Ovary (tissue), 9 donors: ENCODE measurements around the gene PPP1R9A. TPM values are rescaled to one million over a fixed set of nuclear protein-coding genes. Genes with fewer than 3 reads are reported as not detected.

Experiments
- DNase-seq, 5 donors: peaks; one replicate each; pipeline ENCODE4 v3.0.0-alpha.2; 2019 to 2020
- H3K27ac ChIP-seq, 2 donors: fragments of 200-600 bp; one replicate each; pipeline versions ENCODE4 v1.5.1 to v1.8.0; 2019 to 2022
- H3K27me3 ChIP-seq: fragments of 200-600 bp; one replicate; pipeline ENCODE4 v1.8.0; 2022
- H3K36me3 ChIP-seq: fragments of 200-600 bp; sonication (generic); one replicate; pipeline ENCODE4 v1.5.1; 2019
- H3K4me1 ChIP-seq: one replicate; pipeline ENCODE4 v1.8.1; 2013; ENCODE audit warnings: mild to moderate bottlenecking, moderate library complexity; ENCODE audit not compliant: insufficient read depth
- H3K4me3 ChIP-seq: fragments of 200-600 bp; sonication (generic); one replicate; pipeline ENCODE4 v1.5.1; 2017
- H3K9me3 ChIP-seq, 2 donors: fragments of 200-600 bp in 1 of 2; sonication (generic) in 1 of 2; one replicate each; pipeline versions ENCODE4 v1.5.1 to v1.8.1; 2013 to 2019; ENCODE audit warnings: mild to moderate bottlenecking in 1 of 2, moderate library complexity in 1 of 2
- CTCF ChIP-seq, 3 donors: fragments of 450-650 bp in 2 of 3; fragments of 200-600 bp in 1 of 3; IDR thresholded peaks; one replicate each; pipeline versions ENCODE4 v1.5.1 to v1.8.0; 2016 to 2022; ENCODE audit warnings: antibody characterized with exemption in 3 of 3, mild to moderate bottlenecking in 1 of 3
- EP300 ChIP-seq: sonication (generic); formaldehyde crosslinking; IDR thresholded peaks from one replicate; pipeline ENCODE4 v1.6.1; 2017; ENCODE audit warnings: antibody characterized with exemption
- POLR2A ChIP-seq: fragments of 450-650 bp; IDR thresholded peaks from one replicate; pipeline ENCODE4 v1.6.1; 2017; ENCODE audit warnings: antibody characterized with exemption, mild to moderate bottlenecking, moderate library complexity
- WGBS, 3 donors: extraction: QIAGEN DNeasy Blood & Tissue Kit in 1 of 3; methylation state at CpG; one replicate each; pipeline versions ENCODE4 v1.1.5 to v1.1.7; 2013 to 2017; 5-methylcytosine and 5-hydroxymethylcytosine counted together
- intact Hi-C, 4 donors: fragments of 100-400 bp; cut with DNase I; formaldehyde crosslinking; loops; one replicate each; pipeline versions ENCODE4 v1.11.0 to v1.15.1; 2022 to 2023
- polyA plus RNA-seq, 2 donors: library from polyadenylated mRNA; stranded (reverse); fragments of 200-250 nt in 1 of 2; fragments of 350-450 nt in 1 of 2; fragmentation: Illumina TruSeq in 1 of 2; extraction: RNeasy Lipid Tissue Mini Kit (QIAGEN cat#74804) in 1 of 2; gene quantifications; one replicate each; pipeline ENCODE4 v1.2.3, GENCODE V29; 2013 to 2014
- total RNA-seq, 7 donors: library from RNA; depleted of rRNA in 2 of 7; stranded (reverse); fragments of >200 nt in 2 of 7; fragmentation: NEBNext Ultra II Directional in 3 of 7; extraction: Animal tissue kit (Norgen Biotek cat#: 25700) in 3 of 7; gene quantifications; one replicate each; pipeline versions ENCODE4 v1.1.0 to v1.2.4, GENCODE V29; 2016 to 2023
- donor health status: DM: no; HTN: no; CAD: no; lungs with moderate emphysema.
- donor health status: DM: no; HTN: no; CAD: no.
- donor health status: Bipolar disorder and iron deficiency.
- donor health status: DM: yes; HTN: yes; CAD: no.
- donor health status: DM: no; HTN: no; CAD: no.
- donor health status: DM: yes; HTN: yes; CAD: no.

PPP1R9A gene
- total and polyA plus RNA-seq, 9 donors: 2.4 to 32.2 (median 11.2) TPM

- 7 to 36% (median 23%) methylated on average over 1 of the region's 1 CpG for WGBS, 3 donors
- Histone ChIP-seq H3K27me3 (no peaks in the 10 kb centered on the region), H3K4me3 (no peak overlapping the region), H3K27ac (no peak overlapping the region), H3K4me1 (peaks cover 8% of the 10 kb centered on the region), H3K9me3 (no peaks in the 10 kb centered on the region), H3K36me3 (no peaks in the 10 kb centered on the region)
- TF ChIP-seq EP300 (no peak), POLR2A (no peak), CTCF (IDR thresholded peaks at IDR 0.05) (no peak)
- no peak for DNase-seq
- intact Hi-C loops: no loop called here
Measured at GRCh38 chr7:95092324-95092723, 184.9 kb downstream of the PPP1R9A start.

GRCh38 chr7:95095259-95095965 is 188.0 kb downstream of the PPP1R9A start:
- intact Hi-C loops: no loop called here
- peaks cover 8% of the 10 kb centered on the region for H3K4me1 ChIP-seq

GRCh38 chr7:95095966-95096540 is 188.7 kb downstream of the PPP1R9A start:
- Histone ChIP-seq H3K27me3 (no peaks in the 10 kb centered on the region), H3K4me1 (peaks cover 8% of the 10 kb centered on the region), H3K4me3 (no peak overlapping the region), H3K27ac (peak overlapping the region in 1 of 2 donors; percentile 62), H3K36me3 (no peaks in the 10 kb centered on the region), H3K9me3 (no peaks in the 10 kb centered on the region)
- DNase-seq: no peak
- intact Hi-C loops: no loop called here
- TF ChIP-seq POLR2A (no peak), CTCF (IDR thresholded peaks at IDR 0.05) (no peak), EP300 (no peak)

More at GRCh38 chr7:95095259-95095965, 188.0 kb downstream of the PPP1R9A start:
- no peak for TF ChIP-seq POLR2A
- TF ChIP-seq CTCF (IDR thresholded peaks at IDR 0.05): no peak
- no peak for TF ChIP-seq EP300
- Histone ChIP-seq H3K36me3 (no peaks in the 10 kb centered on the region), H3K27me3 (no peaks in the 10 kb centered on the region), H3K9me3 (no peaks in the 10 kb centered on the region), H3K27ac (peak overlapping the region in 1 of 2 donors; percentile 62), H3K4me3 (no peak overlapping the region)
- 8 to 22% (median 16%) methylated on average over 2 of the region's 2 CpGs for WGBS, 3 donors
- DNase-seq: no peak

GRCh38 chr7:95097291-95097690 is 189.9 kb downstream of the PPP1R9A start:
- Histone ChIP-seq H3K4me3 (no peak overlapping the region), H3K27me3 (no peaks in the 10 kb centered on the region), H3K27ac (no peak overlapping the region), H3K9me3 (no peaks in the 10 kb centered on the region), H3K36me3 (no peaks in the 10 kb centered on the region), H3K4me1 (peaks cover 8% of the 10 kb centered on the region)
- intact Hi-C loops: no loop called here
- DNase-seq: no peak
- 92 to 97% (median 95%) methylated on average over 3 of the region's 3 CpGs for WGBS, 3 donors
- TF ChIP-seq CTCF (IDR thresholded peaks at IDR 0.05): no peak
- TF ChIP-seq POLR2A: no peak
- TF ChIP-seq EP300: no peak
